Measurements from ENCODE around the gene TMPRSS4. TPM values are rescaled to one million over a fixed set of nuclear protein-coding genes. Genes with fewer than 3 reads are reported as not detected.
A peak's percentile ranks its signal among the peaks of the same experiment; 100 is the strongest.

TMPRSS4 gene
- total RNA-seq, 1 donor from 2014 or later = not detected

GRCh38 chr11:118169300-118170140, 92.6 kb downstream of the TMPRSS4 start:
- DNase-seq = no peak
- Mint-ChIP-seq H3K27ac (ENCODE audit: unreplicated experiment) (no peak overlapping the region), H3K4me1 (ENCODE audit: low read depth, unreplicated experiment) (peaks cover 22% of the 10 kb centered on the region), H3K36me3 (ENCODE audit: unreplicated experiment) (no peaks in the 10 kb centered on the region), H3K4me3 (ENCODE audit: unreplicated experiment) (no peak overlapping the region), H3K27me3 (ENCODE audit: unreplicated experiment) (peaks cover 8% of the 10 kb centered on the region), H3K9me3 (ENCODE audit: unreplicated experiment) (peaks cover 10% of the 10 kb centered on the region)
- no peak for TF ChIP-seq CTCF (IDR thresholded peaks at IDR 0.05; ENCODE audit: partially characterized antibody, unreplicated experiment)

GRCh38 chr11:118170231-118170630, 93.4 kb downstream of the TMPRSS4 start:
- Mint-ChIP-seq H3K27me3 (ENCODE audit: unreplicated experiment) (peaks cover 8% of the 10 kb centered on the region), H3K9me3 (ENCODE audit: unreplicated experiment) (peaks cover 10% of the 10 kb centered on the region), H3K4me3 (ENCODE audit: unreplicated experiment) (peak overlapping the region; percentile 39), H3K4me1 (ENCODE audit: low read depth, unreplicated experiment) (peaks cover 22% of the 10 kb centered on the region), H3K27ac (ENCODE audit: unreplicated experiment) (no peak overlapping the region), H3K36me3 (ENCODE audit: unreplicated experiment) (no peaks in the 10 kb centered on the region)
- no peak for DNase-seq
- TF ChIP-seq CTCF (IDR thresholded peaks at IDR 0.05; ENCODE audit: partially characterized antibody, unreplicated experiment) = no peak

GRCh38 chr11:118170882-118171268, 94.0 kb downstream of the TMPRSS4 start:
- Mint-ChIP-seq H3K4me3 (ENCODE audit: unreplicated experiment) (peak overlapping the region; percentile 28), H3K4me1 (ENCODE audit: low read depth, unreplicated experiment) (peaks cover 26% of the 10 kb centered on the region), H3K27ac (ENCODE audit: unreplicated experiment) (peak overlapping the region; percentile 59), H3K27me3 (ENCODE audit: unreplicated experiment) (peaks cover 9% of the 10 kb centered on the region), H3K36me3 (ENCODE audit: unreplicated experiment) (no peaks in the 10 kb centered on the region), H3K9me3 (ENCODE audit: unreplicated experiment) (peaks cover 10% of the 10 kb centered on the region)
- TF ChIP-seq CTCF (IDR thresholded peaks at IDR 0.05; ENCODE audit: partially characterized antibody, unreplicated experiment) = no peak
- DNase-seq = peak; percentile 47

Other genes starting within 250 kb of the TMPRSS4 start
- 57.1 TPM for gene FXYD6, start 200.4 kb upstream of the TMPRSS4 start, total RNA-seq (ENCODE audit: unreplicated experiment)
- 0.32 TPM for gene TMPRSS13, start 147.7 kb upstream of the TMPRSS4 start, total RNA-seq (ENCODE audit: unreplicated experiment)
- 5.8 TPM for gene IL10RA, start 90.7 kb upstream of the TMPRSS4 start, total RNA-seq (ENCODE audit: unreplicated experiment)
- not detected for gene SMIM35, start 9.9 kb downstream of the TMPRSS4 start, total RNA-seq (ENCODE audit: unreplicated experiment)
- gene SCN4B, start 75.7 kb downstream of the TMPRSS4 start, total RNA-seq (ENCODE audit: unreplicated experiment) = 2.9 TPM
- 0.39 TPM for gene SCN2B, start 99.6 kb downstream of the TMPRSS4 start, total RNA-seq (ENCODE audit: unreplicated experiment)
- gene JAML, start 147.9 kb downstream of the TMPRSS4 start, total RNA-seq (ENCODE audit: unreplicated experiment) = not detected
- 0.54 TPM for gene MPZL3, start 175.3 kb downstream of the TMPRSS4 start, total RNA-seq (ENCODE audit: unreplicated experiment)
- not detected for gene MPZL2, start 187.2 kb downstream of the TMPRSS4 start, total RNA-seq (ENCODE audit: unreplicated experiment)
- not detected for gene CD3E, start 227.7 kb downstream of the TMPRSS4 start, total RNA-seq (ENCODE audit: unreplicated experiment)